KOPT-K1 (cell line): ENCODE results near the gene LCE1B.

Source experiments
- H3K27ac ChIP-seq: fragments of 200-600 bp; sonication (generic); 2 replicates; pipeline ENCODE4 v1.5.1; 2016; ENCODE audit warnings: antibody characterized with exemption, mild to moderate bottlenecking, low read depth, low read length; ENCODE audit not compliant: poor library complexity, severe bottlenecking
- H3K36me3 ChIP-seq: fragments of 200-600 bp; sonication (generic); 2 replicates; pipeline ENCODE4 v1.5.1; 2017; ENCODE audit warnings: antibody characterized with exemption, mild to moderate bottlenecking, low read length, moderate library complexity; ENCODE audit not compliant: insufficient read depth
- H3K9me3 ChIP-seq: fragments of 200-600 bp; sonication (generic); 2 replicates; pipeline ENCODE4 v1.5.1; 2017; ENCODE audit warnings: antibody characterized with exemption, low read length, mild to moderate bottlenecking; ENCODE audit not compliant: insufficient read depth, poor library complexity, severe bottlenecking

The LCE1B gene

GRCh38 chr1:152824964-152825363 is 13.2 kb downstream of the LCE1B start:
- Histone ChIP-seq H3K9me3 (no peaks in the 10 kb centered on the region), H3K36me3 (no peaks in the 10 kb centered on the region), H3K27ac (no peak overlapping the region)

GRCh38 chr1:152827173-152827572 is 15.4 kb downstream of the LCE1B start, which contains the start of gene LCE1A:
Gene LCE1A, plus strand, starts transcription at chr1:152827473. Its CDS starts 0 bp downstream, at chr1:152827473.
- no peaks in the 10 kb centered on the region for H3K9me3 ChIP-seq
- no peak within 1 kb of the TSS for H3K27ac ChIP-seq
- H3K36me3 ChIP-seq: no peaks in the 10 kb centered on the region

- H3K36me3 ChIP-seq: no peaks in the 10 kb centered on the region
- no peak overlapping the region for H3K27ac ChIP-seq
- H3K9me3 ChIP-seq: no peaks in the 10 kb centered on the region
These were observed 25.1 kb downstream of the LCE1B start for GRCh38 chr1:152836870-152837269.

- Histone ChIP-seq H3K9me3 (no peaks in the 10 kb centered on the region), H3K27ac (no peak within 1 kb of the TSS), H3K36me3 (no peaks in the 10 kb centered on the region)
These were observed 30.8 kb downstream of the LCE1B start, which contains the start of gene LCE6A for GRCh38 chr1:152842556-152842955. Gene LCE6A, plus strand, starts transcription at chr1:152842856. Its CDS starts 665 bp downstream, at chr1:152843521.

- H3K36me3 ChIP-seq: no peaks in the 10 kb centered on the region
- H3K27ac ChIP-seq: no peak overlapping the region
- H3K9me3 ChIP-seq: no peaks in the 10 kb centered on the region
These were observed 43.9 kb downstream of the LCE1B start for GRCh38 chr1:152855661-152856060.

- Histone ChIP-seq H3K27ac (no peak overlapping the region), H3K36me3 (no peaks in the 10 kb centered on the region), H3K9me3 (no peaks in the 10 kb centered on the region)
These were observed 46.3 kb downstream of the LCE1B start for GRCh38 chr1:152858062-152858461.

GRCh38 chr1:152859696-152860095 is 47.9 kb downstream of the LCE1B start, which contains the start of gene LCE7A:
Gene LCE7A, plus strand, starts transcription at chr1:152859996. Its CDS starts 702 bp downstream, at chr1:152860698.
- Histone ChIP-seq H3K27ac (no peak within 1 kb of the TSS), H3K9me3 (no peaks in the 10 kb centered on the region), H3K36me3 (no peaks in the 10 kb centered on the region)

GRCh38 chr1:152860129-152860528 is 48.4 kb downstream of the LCE1B start:
- H3K9me3 ChIP-seq: no peaks in the 10 kb centered on the region
- H3K27ac ChIP-seq: no peak overlapping the region
- H3K36me3 ChIP-seq: no peaks in the 10 kb centered on the region

GRCh38 chr1:152861374-152861773 is 49.6 kb downstream of the LCE1B start:
- no peak overlapping the region for H3K27ac ChIP-seq
- no peaks in the 10 kb centered on the region for H3K36me3 ChIP-seq
- no peaks in the 10 kb centered on the region for H3K9me3 ChIP-seq
